Non-pigmented ciliary epithelial cell (primary cell): Measurements from ENCODE around the gene PRR36.
"Not testable (repeated sequence)": the region's sequence is repeated elsewhere in the genome, so short reads cannot be mapped to it uniquely, and the experiment has no call there.

ENCODE experiments used
- DNase-seq: peaks from one replicate; pipeline ENCODE4 v3.0.0-alpha.2; 2010; ENCODE audit warnings: low read depth

Gene PRR36

DNA sequence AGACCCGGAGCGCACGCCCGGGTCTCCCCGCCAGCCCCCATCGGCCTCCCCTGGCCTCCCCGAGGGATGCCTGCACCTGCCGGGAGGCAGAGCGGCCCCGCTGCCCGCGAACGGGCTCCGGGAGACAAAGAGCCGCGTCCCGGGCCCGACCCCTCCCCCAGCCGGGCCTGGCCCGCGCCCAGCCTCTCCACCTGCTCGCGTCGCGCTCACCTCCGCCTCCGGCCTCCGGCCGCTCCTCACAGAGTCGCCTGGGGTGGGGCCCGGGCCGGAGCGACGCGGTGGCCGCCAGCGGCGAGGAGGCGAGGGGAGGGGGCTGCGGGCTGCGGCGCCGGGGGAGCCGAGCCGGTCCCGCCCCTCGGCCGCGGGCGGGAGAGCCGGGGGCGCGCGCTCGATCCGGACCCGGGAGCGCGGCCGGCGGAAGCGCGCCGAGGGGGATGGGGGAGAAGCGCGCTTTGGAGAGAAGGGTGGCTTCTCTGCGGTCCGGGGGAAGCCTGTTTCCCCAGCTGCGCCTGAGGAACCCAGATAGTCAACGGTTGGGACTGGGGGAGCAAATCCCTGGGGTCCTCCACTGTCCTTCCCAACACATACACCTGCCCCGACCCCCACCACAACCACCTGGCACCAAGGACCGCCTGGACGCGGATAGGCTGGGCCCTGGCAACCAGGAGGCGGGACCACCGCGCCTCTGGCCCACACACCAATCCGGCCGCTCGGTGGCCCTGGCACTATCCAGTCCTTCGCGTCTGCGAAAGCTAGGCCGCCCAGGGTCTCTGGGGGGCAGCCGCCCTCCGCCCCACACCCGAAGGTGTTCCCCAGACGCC lies at the start of gene PRR36:
PRR36 (minus strand) TSS at position 315 of the 821 bp plus-strand sequence. CDS start 701 bp downstream, outside the sequence.
- no peak for DNase-seq

DNA sequence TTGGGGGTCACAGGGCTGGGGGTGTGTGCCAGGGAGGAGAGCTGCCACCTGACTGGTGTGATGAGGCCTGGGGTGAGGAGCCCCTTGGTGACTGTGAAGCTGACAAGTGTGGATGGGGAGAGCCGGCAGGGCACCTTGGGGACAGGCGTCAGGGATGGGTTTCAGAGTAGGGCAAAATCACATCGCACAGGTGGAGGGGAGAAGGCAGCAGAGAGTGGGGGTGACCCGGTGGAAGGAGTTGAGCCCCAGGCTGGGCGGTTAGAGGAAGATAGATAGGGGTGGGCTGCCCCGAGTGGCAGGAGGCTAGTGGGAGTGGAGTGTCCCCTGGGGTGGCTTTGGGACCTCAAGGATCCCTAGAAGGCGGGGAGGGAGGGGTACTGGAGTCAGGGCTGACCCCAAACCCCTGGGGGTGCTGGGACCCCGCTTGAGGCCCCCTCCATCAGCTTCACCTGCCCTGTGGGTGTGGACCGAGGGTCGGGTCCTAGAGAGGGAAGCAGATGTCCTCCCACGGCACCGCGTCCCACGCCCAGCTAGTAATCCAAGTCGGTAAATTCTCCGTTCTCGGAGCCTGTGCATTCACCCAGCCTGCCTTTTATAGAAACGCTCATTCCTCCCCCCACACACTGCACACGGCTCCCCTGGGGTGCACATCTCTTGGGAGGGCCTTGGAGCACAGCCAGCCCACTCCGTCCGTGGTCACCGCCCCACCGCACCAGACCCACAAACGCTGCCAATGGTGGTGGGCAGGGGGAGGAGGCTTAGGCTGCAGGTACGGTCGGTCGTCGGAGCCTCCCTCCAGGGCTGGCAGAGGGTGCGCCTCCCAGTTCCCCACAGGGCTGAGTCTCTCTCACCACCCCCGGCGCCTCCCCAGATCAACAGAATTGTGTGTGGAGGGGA lies 49.4 kb upstream of the PRR36 start:
- no peak for DNase-seq

DNA sequence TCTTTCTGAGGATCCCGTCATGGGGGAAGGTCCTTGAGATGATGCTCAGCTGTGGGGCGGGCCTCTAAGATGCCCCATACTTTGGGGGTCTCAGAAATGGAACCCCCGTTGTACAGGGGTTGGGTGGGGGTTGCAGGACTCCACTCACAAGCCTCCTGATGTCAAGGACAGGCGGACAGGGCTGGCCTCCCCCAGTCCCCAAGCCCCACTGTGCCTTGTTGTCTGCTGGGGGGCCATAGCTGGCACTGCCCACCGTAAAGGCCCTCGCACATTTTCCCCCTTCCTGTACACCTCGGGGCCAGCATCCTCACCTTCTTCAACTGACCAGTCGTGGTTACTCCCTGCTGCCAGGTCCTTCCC lies 48.6 kb upstream of the PRR36 start:
- no peak for DNase-seq

DNA sequence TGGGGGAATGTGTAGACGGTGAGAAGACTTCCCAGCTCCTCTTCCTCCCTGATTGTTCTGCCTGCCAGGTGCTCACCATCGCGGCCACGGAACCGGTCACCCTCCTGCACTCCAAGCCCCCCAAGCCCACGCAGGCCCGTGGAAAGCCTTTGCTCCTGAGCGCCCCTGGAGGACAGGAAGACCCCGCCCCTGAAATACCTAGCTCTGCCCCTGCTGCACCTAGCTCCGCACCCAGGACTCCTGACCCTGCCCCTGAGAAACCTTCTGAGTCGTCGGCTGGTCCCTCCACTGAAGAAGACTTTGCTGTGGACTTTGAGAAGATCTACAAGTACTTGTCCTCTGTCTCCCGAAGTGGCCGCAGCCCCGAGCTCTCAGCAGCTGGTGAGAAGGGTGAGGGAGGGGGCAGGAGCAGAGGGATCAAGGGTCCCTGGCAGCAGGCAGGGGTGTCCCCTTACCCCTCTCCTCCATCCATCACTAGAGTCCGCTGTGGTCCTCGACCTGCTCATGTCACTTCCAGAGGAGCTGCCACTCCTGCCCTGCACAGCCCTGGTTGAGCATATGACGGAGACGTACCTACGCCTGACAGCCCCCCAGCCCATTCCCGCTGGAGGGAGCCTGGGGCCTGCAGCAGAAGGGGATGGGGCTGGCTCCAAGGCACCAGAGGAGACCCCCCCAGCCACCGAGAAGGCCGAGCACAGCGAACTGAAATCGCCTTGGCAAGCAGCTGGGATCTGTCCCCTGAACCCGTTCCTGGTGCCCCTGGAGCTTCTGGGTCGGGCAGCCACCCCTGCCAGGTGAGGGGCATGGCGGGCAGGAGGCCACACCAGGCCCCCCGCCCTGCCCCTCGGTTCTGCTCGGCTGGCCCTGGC lies 48.0 kb upstream of the PRR36 start:
- no peak for DNase-seq

DNA sequence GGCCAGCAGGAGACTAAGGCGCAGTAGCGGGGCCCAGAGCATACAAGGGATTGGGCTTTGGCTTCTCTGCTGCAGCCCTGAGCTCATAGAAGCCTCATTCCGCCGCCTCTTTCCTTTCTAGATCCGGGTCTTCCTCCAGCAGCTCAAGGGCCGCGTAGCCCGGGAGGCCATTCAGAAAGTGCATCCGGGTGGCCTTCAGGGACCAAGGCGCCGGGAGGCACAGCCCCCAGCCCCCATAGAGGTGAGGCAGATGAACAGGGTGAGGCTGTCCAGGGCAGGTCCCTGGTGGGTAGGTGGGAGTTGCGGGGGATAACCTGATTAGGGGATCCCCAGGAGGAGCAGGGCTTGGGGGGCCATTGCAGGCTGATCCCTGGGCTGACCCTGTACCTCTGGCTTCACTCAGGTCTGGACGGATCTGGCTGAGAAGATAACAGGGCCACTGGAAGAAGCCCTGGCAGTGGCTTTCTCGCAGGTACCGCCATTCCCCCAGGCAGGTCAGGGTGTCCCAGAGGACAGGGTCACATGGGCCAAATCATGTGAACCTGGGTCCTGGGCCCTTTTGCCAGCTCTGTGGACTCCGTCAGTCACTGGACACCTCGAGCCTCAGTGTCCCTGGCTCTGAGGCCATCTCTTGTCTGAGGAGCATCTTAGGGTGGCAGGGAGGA lies 47.2 kb upstream of the PRR36 start:
- no peak for DNase-seq

- DNase-seq, result peak; percentile 78
Observed at GRCh38 chr19:7920519-7921301, 46.5 kb upstream of the PRR36 start.

GRCh38 chr19:7919610-7920518 lies 45.7 kb upstream of the PRR36 start, which contains the start of gene SNAPC2:
TSS of gene SNAPC2 (plus strand) at chr19:7920338. CDS start at chr19:7920367, 29 bp downstream.
- DNase-seq, result peak; percentile 55

DNA sequence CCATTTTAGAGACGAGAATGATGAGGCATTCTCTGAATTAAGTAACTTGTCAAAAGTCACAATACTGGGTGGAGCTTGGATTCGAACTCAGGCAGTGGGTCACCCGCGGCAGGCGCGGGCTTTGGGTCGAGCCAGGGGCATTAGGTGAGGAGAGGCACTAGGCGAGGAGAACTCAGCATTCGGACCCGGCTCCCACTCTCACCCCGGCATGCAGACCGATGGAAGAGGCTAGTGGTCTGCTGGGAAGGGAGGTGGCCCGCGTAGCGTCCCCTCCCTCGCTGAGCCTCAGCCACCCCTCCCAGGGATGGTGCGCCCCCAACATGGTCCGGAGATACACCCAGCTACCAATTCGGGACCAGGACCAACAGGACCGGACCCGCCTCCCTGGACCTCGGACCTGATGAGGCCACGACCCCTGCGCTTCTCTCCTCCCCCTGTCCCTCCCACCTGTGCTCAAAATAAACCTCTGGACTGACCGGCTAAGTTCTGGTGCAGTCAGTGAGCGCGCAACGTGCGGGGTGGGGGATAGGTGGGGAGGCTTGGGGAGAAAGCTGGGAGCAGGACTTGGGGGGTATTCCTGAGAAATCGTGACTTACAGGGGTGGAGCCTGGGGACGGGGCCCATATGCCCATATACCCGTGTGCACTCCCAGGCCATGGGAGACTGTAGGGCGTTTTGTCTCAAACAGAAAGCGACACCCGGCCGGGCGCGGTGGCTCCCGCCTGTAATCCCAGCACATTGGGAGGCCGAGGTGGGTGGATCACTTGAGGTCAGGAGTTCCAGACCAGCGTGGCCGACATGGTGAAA lies 44.6 kb upstream of the PRR36 start:
- DNase-seq, result no peak

GRCh38 chr19:7918062-7918614 lies 43.9 kb upstream of the PRR36 start:
- not testable (repeated sequence) for DNase-seq

- no peak for DNase-seq
Observed at GRCh38 chr19:7917267-7918061, 43.3 kb upstream of the PRR36 start.

- DNase-seq, result no peak
Observed at GRCh38 chr19:7916955-7917266, 42.7 kb upstream of the PRR36 start.

- no peak for DNase-seq
Observed at GRCh38 chr19:7916103-7916954, 42.1 kb upstream of the PRR36 start.

DNA sequence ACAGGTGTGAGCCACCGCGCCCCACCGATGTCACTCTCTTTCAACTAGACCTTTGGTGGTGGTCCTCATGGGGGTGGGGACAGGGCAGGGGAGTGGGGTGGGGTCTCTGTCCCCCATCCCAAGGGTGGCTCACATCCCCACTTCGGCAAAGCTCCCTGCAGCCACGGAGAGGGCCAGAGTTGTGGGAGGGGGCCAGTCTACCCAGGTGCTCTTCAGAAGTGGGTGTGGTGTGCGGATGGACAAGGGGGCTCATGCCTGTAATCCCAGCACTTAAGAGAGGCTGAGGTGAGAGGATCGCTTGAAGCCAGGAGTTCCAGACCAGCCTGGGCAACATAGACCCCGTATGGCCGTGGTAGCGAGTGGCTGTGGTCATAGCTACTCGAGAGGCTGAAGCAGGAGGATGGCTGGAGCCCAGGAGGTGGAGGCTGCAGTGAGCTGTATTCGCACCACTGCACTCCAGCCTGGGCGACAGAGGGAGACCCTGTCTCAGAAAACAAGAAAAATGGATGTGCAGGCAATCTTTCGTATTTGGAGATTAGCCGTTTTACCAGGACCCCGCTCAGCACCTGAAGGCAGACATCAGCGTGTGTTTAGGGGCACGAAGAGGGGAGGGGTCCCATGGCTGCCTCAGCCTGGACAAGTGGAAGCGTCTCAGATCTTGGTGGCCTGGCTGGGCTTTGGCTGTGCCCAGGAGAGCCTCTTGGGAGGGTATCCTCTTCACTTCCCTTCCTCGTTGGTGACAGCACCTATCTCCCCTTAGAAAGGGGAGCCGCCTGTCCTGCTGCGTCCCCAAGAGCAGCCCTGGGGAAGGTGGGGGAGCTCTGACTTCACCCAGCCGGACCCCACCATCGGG lies 41.3 kb upstream of the PRR36 start:
- no peak for DNase-seq

DNA sequence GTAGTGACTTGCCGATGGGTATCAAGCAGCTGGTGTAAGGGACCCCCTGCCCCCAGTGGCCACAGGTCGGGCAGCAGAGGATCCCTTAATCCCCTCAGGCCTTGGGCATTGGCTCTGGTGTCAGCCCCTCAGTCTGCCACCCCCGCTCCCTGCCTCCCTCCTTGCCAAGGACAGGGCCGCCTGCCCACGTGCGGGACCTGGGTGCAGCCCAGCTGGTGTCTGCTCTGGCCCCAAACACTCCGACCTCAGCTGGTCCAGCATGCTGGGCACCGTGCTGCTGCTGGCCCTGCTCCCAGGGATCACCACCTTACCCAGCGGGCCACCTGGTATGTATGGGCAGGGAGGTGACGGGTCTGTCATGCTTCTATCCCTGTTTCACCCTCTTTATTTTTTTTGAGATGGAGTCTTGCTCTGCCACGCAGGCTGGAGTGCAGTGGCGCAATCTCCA lies 40.4 kb upstream of the PRR36 start, which contains the start of gene TGFBR3L:
TGFBR3L (plus strand) TSS at position 233 of the 448 bp plus-strand sequence.
- no peak for DNase-seq

- no peak for DNase-seq
Observed at GRCh38 chr19:7914099-7914498, 39.9 kb upstream of the PRR36 start.

DNA sequence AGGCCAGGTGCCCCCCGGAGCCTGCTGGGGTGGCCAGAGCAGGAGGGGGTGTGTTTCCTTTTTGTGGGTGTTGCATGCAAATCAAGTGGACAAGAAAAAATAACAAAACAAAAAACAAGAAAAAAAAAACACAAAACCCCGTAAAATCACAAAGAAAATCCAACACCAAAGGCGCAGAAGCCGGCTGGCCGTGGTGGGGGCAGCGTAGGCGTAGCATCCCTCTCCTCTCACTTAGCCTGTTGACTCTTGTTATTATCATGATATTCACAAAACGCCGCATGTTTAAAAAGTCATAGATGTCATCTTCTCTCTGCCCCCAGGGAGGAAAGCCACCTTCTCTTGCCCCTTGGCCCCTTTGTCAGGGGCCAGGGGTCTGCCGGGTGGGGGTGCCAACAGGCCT lies 39.5 kb upstream of the PRR36 start:
- DNase-seq, result no peak
